Peyer's patch (tissue), 4 donors: ENCODE results near the gene MISP. TPM values are rescaled to one million over a fixed set of nuclear protein-coding genes. Genes with fewer than 3 reads are reported as not detected.

Source experiments
- DNase-seq, 3 donors: peaks; one replicate each; pipeline ENCODE4 v3.0.0-alpha.2; 2017 to 2019
- H3K27ac ChIP-seq, 4 donors: fragments of 200-600 bp; sonication (generic); one replicate each; pipeline ENCODE4 v1.5.1; 2016 to 2019
- H3K27me3 ChIP-seq, 2 donors: fragments of 200-600 bp; sonication (generic); one replicate each; pipeline ENCODE4 v1.5.1; 2019
- H3K36me3 ChIP-seq, 3 donors: fragments of 200-600 bp; sonication (generic); one replicate each; pipeline ENCODE4 v1.5.1; 2016 to 2019
- H3K4me1 ChIP-seq, 4 donors: fragments of 200-600 bp; sonication (generic); one replicate each; pipeline ENCODE4 v1.5.1; 2016 to 2019
- H3K4me3 ChIP-seq, 4 donors: fragments of 200-600 bp; sonication (generic); 1 replicate in 3 of 4; 2 replicates in 1 of 4; pipeline ENCODE4 v1.5.1; 2016 to 2019; ENCODE audit warnings: mild to moderate bottlenecking in 1 of 4
- H3K9me3 ChIP-seq, 4 donors: fragments of 200-600 bp; sonication (generic); one replicate each; pipeline ENCODE4 v1.5.1; 2016 to 2019; ENCODE audit warnings: mild to moderate bottlenecking in 1 of 4
- CTCF ChIP-seq, 6 experiments: fragments of 450-650 bp in 4 of 6; fragments of 200-600 bp in 2 of 6; sonication (generic) in 1 of 6; IDR thresholded peaks; one replicate each; pipeline ENCODE4 v1.5.1; 2017 to 2019; ENCODE audit warnings: antibody characterized with exemption in 6 of 6, mild to moderate bottlenecking in 3 of 6, moderate library complexity in 1 of 6
- POLR2A ChIP-seq, 2 donors: fragments of 450-650 bp; IDR thresholded peaks; one replicate each; pipeline ENCODE4 v1.5.1; 2017; ENCODE audit warnings: antibody characterized with exemption in 2 of 2, mild to moderate bottlenecking in 2 of 2, moderate library complexity in 2 of 2
- total RNA-seq, 4 donors: library from RNA; depleted of rRNA; stranded (reverse); fragments of >200 nt; gene quantifications; one replicate each; pipeline ENCODE4 v1.1.0, GENCODE V29; 2016

Gene MISP
- total RNA-seq, 4 donors from 2014 or later = 116 to 828 (median 637) TPM

GRCh38 chr19:720345-721160 is 30.4 kb upstream of the MISP start:
- H3K27ac ChIP-seq = peak overlapping the region in 2 of 4 donors; percentile 22 to 49
- no peak overlapping the region for H3K4me3 ChIP-seq
- no peak for DNase-seq
- H3K27me3 ChIP-seq = peaks cover 0 to 12% of the 10 kb centered on the region in 2 donors
- peaks cover 0 to 4% (median 0%) of the 10 kb centered on the region in 4 donors for H3K9me3 ChIP-seq
- no peaks in the 10 kb centered on the region for H3K36me3 ChIP-seq
- peaks cover 0 to 10% (median 4%) of the 10 kb centered on the region in 4 donors for H3K4me1 ChIP-seq
- no peak for TF ChIP-seq POLR2A (IDR thresholded peaks at IDR 0.05)
- TF ChIP-seq CTCF (IDR thresholded peaks at IDR 0.05) = no peak

- no peak overlapping the region for H3K27ac ChIP-seq
- TF ChIP-seq CTCF (IDR thresholded peaks at IDR 0.05) = no peak
- TF ChIP-seq POLR2A (IDR thresholded peaks at IDR 0.05) = no peak
- peaks cover 0 to 10% (median 4%) of the 10 kb centered on the region in 4 donors for H3K4me1 ChIP-seq
Measured at GRCh38 chr19:722553-723101, 28.3 kb upstream of the MISP start.

GRCh38 chr19:723247-723646 is 27.7 kb upstream of the MISP start:
- TF ChIP-seq POLR2A (IDR thresholded peaks at IDR 0.05) = no peak
- no peak for TF ChIP-seq CTCF (IDR thresholded peaks at IDR 0.05)
- no peak for DNase-seq
- Histone ChIP-seq H3K4me3 (no peak overlapping the region), H3K36me3 (no peaks in the 10 kb centered on the region), H3K9me3 (no peaks in the 10 kb centered on the region), H3K27ac (no peak overlapping the region), H3K27me3 (peaks cover 0 to 12% of the 10 kb centered on the region in 2 donors), H3K4me1 (peaks cover 0 to 10% (median 4%) of the 10 kb centered on the region in 4 donors)

More at GRCh38 chr19:722553-723101, 28.3 kb upstream of the MISP start:
- H3K27me3 ChIP-seq = peaks cover 0 to 12% of the 10 kb centered on the region in 2 donors
- DNase-seq = no peak
- H3K4me3 ChIP-seq = no peak overlapping the region
- no peaks in the 10 kb centered on the region for H3K36me3 ChIP-seq
- no peaks in the 10 kb centered on the region for H3K9me3 ChIP-seq

- Histone ChIP-seq H3K27ac (no peak overlapping the region), H3K9me3 (no peaks in the 10 kb centered on the region), H3K27me3 (peaks cover 0 to 12% of the 10 kb centered on the region in 2 donors), H3K4me3 (no peak overlapping the region), H3K4me1 (peaks cover 0 to 10% (median 4%) of the 10 kb centered on the region in 4 donors), H3K36me3 (no peaks in the 10 kb centered on the region)
- no peak for DNase-seq
- TF ChIP-seq CTCF (IDR thresholded peaks at IDR 0.05) (no peak), POLR2A (IDR thresholded peaks at IDR 0.05) (no peak)
Measured at GRCh38 chr19:723714-724113, 27.2 kb upstream of the MISP start.

- H3K4me3 ChIP-seq = no peak overlapping the region
- no peaks in the 10 kb centered on the region for H3K9me3 ChIP-seq
- DNase-seq = no peak
Measured at GRCh38 chr19:725461-726089, 25.3 kb upstream of the MISP start.

More at GRCh38 chr19:725461-726089, 25.3 kb upstream of the MISP start:
- Histone ChIP-seq H3K27me3 (no peaks in the 10 kb centered on the region), H3K27ac (no peak overlapping the region), H3K4me1 (peaks cover 0 to 10% (median 4%) of the 10 kb centered on the region in 4 donors), H3K36me3 (no peaks in the 10 kb centered on the region)
- TF ChIP-seq CTCF (IDR thresholded peaks at IDR 0.05) (no peak), POLR2A (IDR thresholded peaks at IDR 0.05) (no peak)
